Measurements from ENCODE around the gene SLC47A2. TPM values are rescaled to one million over a fixed set of nuclear protein-coding genes. Genes with fewer than 3 reads are reported as not detected.
A peak's percentile ranks its signal among the peaks of the same experiment; 100 is the strongest.

Gene SLC47A2
- total and polyA plus RNA-seq, 2 of the 13 experiments (the other 11 are each of a cell fraction or from before 2014, with no cell fraction given), result 0.04 TPM; not detected in 1

GRCh38 chr17:19727501-19728078 is 11.2 kb upstream of the SLC47A2 start (continued):
- TF ChIP-seq IKZF5 (CRISPR knock-in tag; IDR thresholded peaks at IDR 0.05), result 0 out of 2 replicates have a peak, but pooled peaks have one; percentile 11
- no peak for TF ChIP-seq ATF4 (CRISPR knock-in tag; IDR thresholded peaks at IDR 0.05)
- TF ChIP-seq ZNF350 (CRISPR knock-in tag; IDR thresholded peaks at IDR 0.05; ENCODE audit: borderline replicate concordance, low read depth), result no peak
- 0 out of 2 replicates have a peak, but pooled peaks have one; percentile 44 for TF ChIP-seq BCL3 (CRISPR knock-in tag; IDR thresholded peaks at IDR 0.05)
- TF ChIP-seq MED1 (CRISPR knock-in tag; IDR thresholded peaks at IDR 0.05), result no peak

DNA sequence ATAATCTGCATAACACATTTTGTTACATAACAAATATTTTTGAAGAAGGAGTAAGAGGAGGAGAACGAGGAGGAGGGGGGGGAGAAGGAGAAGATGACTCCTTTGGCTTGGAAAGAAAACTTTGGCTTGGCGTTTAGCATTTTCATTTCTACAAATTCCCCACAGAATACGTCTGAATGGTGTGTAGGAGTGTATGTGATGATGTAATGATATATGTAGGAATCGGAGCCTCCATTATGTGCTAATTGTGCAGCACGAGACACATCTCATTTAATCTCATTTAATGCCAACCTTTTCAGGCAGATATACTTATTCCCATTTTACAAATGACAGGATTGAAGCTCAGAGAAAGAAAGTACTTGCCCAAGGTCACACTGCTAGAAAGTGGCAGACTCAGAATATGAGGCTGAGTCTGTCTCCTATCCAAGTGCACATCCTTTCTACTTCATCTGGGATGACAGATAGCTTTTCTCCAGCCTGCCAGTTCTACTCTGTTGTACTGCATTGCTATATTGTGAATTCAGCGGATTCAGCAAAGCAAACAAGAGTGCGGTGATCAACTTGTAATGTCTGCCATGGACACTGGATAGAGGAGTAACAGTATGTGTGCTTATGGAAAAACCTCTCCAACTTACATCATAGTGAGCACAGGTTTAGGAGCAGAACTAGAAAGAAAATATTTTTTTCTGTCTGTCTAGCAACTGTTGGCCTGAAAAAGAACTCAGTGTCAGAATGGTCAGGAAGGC is 10.4 kb upstream of the SLC47A2 start:
- ChIA-PET POLR2A (interaction anchor here (1.5 to 2.8 kb wide), 4 partner anchors 8 to 177 kb away, joined by 3 to 13 read pairs (median 8); partner anchors contain the start of gene ALDH3A2), CTCF (ENCODE audit: low intra/inter-chr PET ratio, low total read pairs) (no interaction called here)
- no peaks in the 10 kb centered on the region for H3K9me3 ChIP-seq (ENCODE audit: low read length)
- no peaks in the 10 kb centered on the region for H3K79me2 ChIP-seq (ENCODE audit: insufficient read depth, low read length)
- in situ Hi-C loops (cut with HindIII; ENCODE audit: extremely low pct_ligation_motif_present, low pct_unique_long_range_greater_than_20kb) (no loop called here), intact Hi-C loops (cut with micrococcal nuclease; ENCODE audit: unreplicated experiment) (loop anchor here (10.0 kb wide), 1 partner anchor 82 kb away; the partner anchor contains the start of gene ALDH3A2)
- FAIRE-seq (no peak), ATAC-seq (no peak), DNase-seq (ENCODE audit: low spot score) (no peak)
- no peaks in the 10 kb centered on the region for H3K36me3 ChIP-seq (replicated peaks in 1 of 2; ENCODE audit: control insufficient read depth in 1 of 2, insufficient read depth in 2 of 2, low read length in 2 of 2)
- no peak overlapping the region for H3K4me2 ChIP-seq (ENCODE audit: low read depth, low read length)
- no TSS peak for BruUV-seq (replicated peaks)
- WGBS (ENCODE audit: low lambda C conversion rate), result 85% methylated on average over 7 of the region's 7 CpGs
- H3K4me1 ChIP-seq (ENCODE audit: insufficient read depth, low read length), result peaks cover 46% of the 10 kb centered on the region
- H3K9ac ChIP-seq (ENCODE audit: insufficient read depth, low read depth, low read length), result no peak overlapping the region
- no peak overlapping the region for H2AFZ ChIP-seq (ENCODE audit: low read length)
- H3K27me3 ChIP-seq (ENCODE audit: control insufficient read depth in 1 of 2, insufficient read depth in 2 of 2, low read length in 2 of 2), result no peaks in the 10 kb centered on the region
- no peaks in the 10 kb centered on the region for H4K20me1 ChIP-seq (ENCODE audit: insufficient read depth, low read length)
- H3K4me3 ChIP-seq (replicated peaks in 1 of 3; ENCODE audit: insufficient read depth in 1 of 3, low read depth in 2 of 3, low read length in 3 of 3), result no peak overlapping the region
- H3K27ac ChIP-seq (ENCODE audit: extremely low read length, insufficient read depth, low read length), result no peak overlapping the region
- no peak for TF ChIP-seq ZIK1 (CRISPR knock-in tag; IDR thresholded peaks at IDR 0.05; ENCODE audit: borderline replicate concordance, low read depth)
- no peak for TF ChIP-seq RAD51 (IDR thresholded peaks at IDR 0.05; ENCODE audit: borderline replicate concordance)
- TF ChIP-seq KDM2A (CRISPR knock-in tag; IDR thresholded peaks at IDR 0.05; ENCODE audit: borderline replicate concordance, low read depth), result no peak
- peak; percentile 46; the same call in 1 of the 2 replicates for TF ChIP-seq MAFF (IDR thresholded peaks at IDR 0.05; ENCODE audit: low read depth, low read length)
- TF ChIP-seq KDM6A (CRISPR knock-in tag; IDR thresholded peaks at IDR 0.05; ENCODE audit: low read depth), result no peak
- TF ChIP-seq ZNF563 (CRISPR knock-in tag; IDR thresholded peaks at IDR 0.05), result no peak
- TF ChIP-seq SRY (CRISPR knock-in tag; IDR thresholded peaks at IDR 0.05), result no peak
- TF ChIP-seq ATF7 (IDR thresholded peaks at IDR 0.05), result peak; percentile 66; the same call in 1 of the 2 replicates
- TF ChIP-seq ATF7 (CRISPR knock-in tag; IDR thresholded peaks at IDR 0.05), result no peak
- TF ChIP-seq SRF (IDR thresholded peaks at IDR 0.05; ENCODE audit: low read depth, low read length), result peak; percentile 39; the same call in 1 of the 2 replicates
- no peak for TF ChIP-seq FOXA1 (IDR thresholded peaks at IDR 0.05)
- 0 out of 2 replicates have a peak, but pooled peaks have one; percentile 40 for TF ChIP-seq FOXA1 (CRISPR knock-in tag; IDR thresholded peaks at IDR 0.05)
- no peak for TF ChIP-seq TOPORS (CRISPR knock-in tag; IDR thresholded peaks at IDR 0.05)
- no peak for TF ChIP-seq CCAR2 (optimal IDR thresholded peaks at IDR 0.05; ENCODE audit: low read depth, low read length)
- TF ChIP-seq MAFK (conservative IDR thresholded peaks at IDR 0.05 in 1 of 2, IDR thresholded peaks at IDR 0.05 in 1 of 2; ENCODE audit: low read length in 2 of 2), result peak; percentile 5 to 37; a peak in 1 of 4 replicates
